Fibroblast of pulmonary artery (primary cell): ENCODE results near the gene RELN.

Source experiments
- DNase-seq: peaks from one replicate; pipeline ENCODE4 v3.0.0-alpha.2; 2010; ENCODE audit warnings: low read depth
- H3K4me3 ChIP-seq: replicated peaks from 2 replicates; pipeline ENCODE4 v1.5.1; 2011; ENCODE audit warnings: low read depth, mild to moderate bottlenecking, control low read depth, low read length, moderate library complexity
- CTCF ChIP-seq: IDR thresholded peaks from 2 replicates; pipeline ENCODE4 v1.5.1; 2011; ENCODE audit warnings: mild to moderate bottlenecking, control low read depth, low read length, inconsistent platforms; ENCODE audit errors: missing control alignments

RELN gene

DNA sequence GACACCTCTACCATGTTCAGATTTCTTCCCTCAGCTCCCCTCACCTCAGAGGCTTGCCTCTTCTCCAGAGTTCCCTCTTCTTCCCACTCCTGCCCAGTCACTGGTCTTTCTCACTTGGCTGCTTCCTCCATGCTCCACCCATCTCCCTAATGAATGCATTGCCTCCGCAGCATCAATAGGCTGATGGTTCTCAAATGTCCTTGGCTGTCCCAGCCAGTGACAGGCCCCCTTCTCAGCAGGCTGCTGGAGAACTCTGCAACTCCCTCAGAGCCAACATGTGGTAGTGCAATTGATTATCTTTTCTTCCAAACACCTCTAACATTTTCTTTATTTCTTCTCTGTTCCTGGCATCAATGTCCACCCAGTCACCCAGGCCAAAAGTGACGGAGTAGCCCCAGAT, 218.2 kb downstream of the RELN start:
- TF ChIP-seq CTCF: no peak
- H3K4me3 ChIP-seq: no peak overlapping the region
- no peak for DNase-seq

GRCh38 chr7:103766660-103767059, 222.8 kb downstream of the RELN start:
- no peak for TF ChIP-seq CTCF
- H3K4me3 ChIP-seq: no peak overlapping the region

DNA sequence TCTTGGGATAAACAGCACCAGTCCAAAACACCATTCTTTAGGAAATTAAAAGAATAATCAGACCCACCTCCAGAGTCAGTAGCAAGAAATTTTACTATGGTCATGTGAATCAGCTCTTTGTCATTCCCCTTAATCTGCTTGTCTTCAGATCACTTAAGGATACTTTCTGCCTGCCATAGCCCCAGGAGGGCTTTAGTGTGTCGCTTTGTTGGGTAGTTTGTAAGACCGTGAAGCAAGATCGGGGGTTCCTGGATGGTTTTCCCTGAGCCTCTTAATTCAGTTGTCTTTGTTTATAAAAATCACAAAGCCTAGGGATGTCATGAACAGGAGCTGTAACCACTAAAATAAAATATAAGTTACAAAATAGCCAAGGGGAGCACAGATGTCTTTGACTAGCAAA, 223.6 kb downstream of the RELN start:
- TF ChIP-seq CTCF: no peak
- no peak overlapping the region for H3K4me3 ChIP-seq
- no peak for DNase-seq

More at GRCh38 chr7:103766660-103767059, 222.8 kb downstream of the RELN start:
- no peak for DNase-seq

GRCh38 chr7:103764901-103765300, 224.6 kb downstream of the RELN start:
- TF ChIP-seq CTCF: no peak
- no peak overlapping the region for H3K4me3 ChIP-seq
- no peak for DNase-seq

- DNase-seq: no peak
- no peak for TF ChIP-seq CTCF
- no peak overlapping the region for H3K4me3 ChIP-seq
Measured at GRCh38 chr7:103762877-103763276, 226.6 kb downstream of the RELN start.

DNA sequence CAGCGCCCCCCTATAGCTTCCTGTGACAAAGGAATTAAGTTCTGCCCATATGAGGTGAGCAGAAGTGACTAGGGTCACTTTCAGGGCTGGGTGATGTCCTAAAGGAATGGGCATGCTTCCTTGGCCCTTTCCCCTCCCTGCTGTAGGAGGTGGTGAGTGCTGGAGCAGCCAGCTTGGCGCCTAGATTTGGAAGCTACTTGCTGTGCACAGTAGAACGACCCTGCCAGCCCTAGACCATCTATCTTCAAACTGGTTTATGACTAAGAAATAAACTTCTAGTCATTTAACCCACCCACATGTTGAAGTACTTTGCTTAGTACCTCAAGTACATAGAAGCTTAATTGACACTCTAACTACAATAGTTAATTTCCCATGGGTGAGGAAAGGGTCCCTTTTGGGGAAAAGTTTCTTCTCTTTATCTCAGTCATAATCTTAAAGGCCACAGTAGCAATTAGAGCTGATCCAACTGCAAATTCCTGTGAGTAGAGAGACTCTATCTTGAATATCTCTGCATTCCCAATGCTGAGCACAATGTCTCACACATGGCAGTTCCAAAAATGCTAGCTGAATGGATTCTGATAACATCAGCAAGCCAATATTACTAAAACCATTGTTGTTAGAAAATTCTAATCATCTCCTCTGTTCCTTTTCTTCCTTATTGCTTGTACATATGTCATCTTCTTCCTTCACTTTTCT, 227.2 kb downstream of the RELN start:
- no peak for DNase-seq
- no peak for TF ChIP-seq CTCF

GRCh38 chr7:103752995-103753394, 236.5 kb downstream of the RELN start:
- H3K4me3 ChIP-seq: no peak overlapping the region
- no peak for TF ChIP-seq CTCF
- DNase-seq: peak; percentile 10

More for the DNA sequence above, 227.2 kb downstream of the RELN start:
- no peak overlapping the region for H3K4me3 ChIP-seq
